ENCODE data around the gene TWSG1.
A peak's percentile ranks its signal among the peaks of the same experiment; 100 is the strongest.

TWSG1 gene

DNA sequence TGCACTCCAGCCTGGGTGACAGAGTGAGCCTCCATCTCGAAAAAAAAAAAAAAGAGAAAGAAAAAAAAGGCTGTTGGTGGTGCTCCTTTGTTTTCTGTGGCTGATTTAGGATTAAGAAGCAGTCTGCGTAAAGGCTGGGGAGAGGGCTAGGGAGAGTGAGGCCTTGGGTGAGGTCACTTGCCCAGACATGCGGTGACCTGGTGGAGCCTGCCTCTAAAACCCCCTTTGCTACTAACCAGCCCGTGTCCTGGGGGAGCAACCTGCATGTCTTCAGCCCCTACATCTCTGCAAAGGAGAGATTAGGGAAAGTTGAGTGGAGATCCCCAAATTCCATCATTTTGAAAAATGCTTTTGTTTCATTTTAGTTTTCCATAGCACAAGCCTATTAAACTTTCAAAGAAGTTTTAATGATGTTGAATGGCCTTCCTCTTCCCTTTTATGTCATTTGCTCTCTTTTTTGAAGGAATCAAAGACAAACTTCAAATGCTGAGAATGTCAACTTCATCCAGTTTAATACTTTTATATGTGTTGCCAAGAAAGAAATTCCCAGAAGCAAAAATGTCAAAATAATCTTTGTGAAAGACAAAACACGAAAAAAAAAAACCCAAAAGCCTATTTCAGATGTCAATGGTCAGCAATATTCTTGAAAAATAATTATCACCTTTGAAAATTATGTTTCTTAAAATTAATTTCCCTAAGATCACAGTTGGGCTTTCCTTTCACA lies 101.8 kb downstream of the TWSG1 start:
- Histone ChIP-seq H2AFZ (ENCODE audit: low read length) (no peak overlapping the region), H3K9ac (ENCODE audit: low read depth, low read length, poor library complexity, severe bottlenecking) (peak overlapping the region; percentile 48), H3K9me3 (ENCODE audit: insufficient read depth, low read depth, low read length) (no peaks in the 10 kb centered on the region)

DNA sequence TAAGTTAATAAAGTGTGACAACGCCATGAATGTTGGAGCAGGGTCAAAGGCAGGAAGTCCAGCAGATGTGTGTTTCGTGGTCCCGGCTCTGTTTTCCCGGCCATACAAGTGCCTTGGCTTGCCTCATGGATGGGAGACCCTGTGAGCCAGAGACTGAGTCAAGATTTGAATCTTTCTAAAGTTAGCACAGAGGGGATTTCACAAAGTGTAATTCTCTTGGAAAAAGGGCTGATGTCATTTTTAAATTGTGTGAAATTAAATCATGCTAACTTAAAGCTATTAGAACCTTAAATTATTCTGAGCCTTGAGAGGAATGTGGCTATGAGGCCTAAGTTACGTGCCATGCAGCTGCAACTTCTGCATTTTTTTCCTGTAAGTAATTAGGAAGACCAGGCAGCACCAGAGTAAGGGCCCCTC lies 102.5 kb downstream of the TWSG1 start:
- Histone ChIP-seq H3K4me1 (ENCODE audit: insufficient read depth, low read length, poor library complexity, severe bottlenecking) (no peaks in the 10 kb centered on the region), H3K9me2 (replicated peaks; ENCODE audit: low read depth, low read length) (no peaks in the 10 kb centered on the region), H3K4me3 (ENCODE audit: low read length, poor library complexity, severe bottlenecking) (no peak overlapping the region), H3K79me2 (ENCODE audit: insufficient read depth, low read length) (no peaks in the 10 kb centered on the region), H4K20me1 (ENCODE audit: insufficient read depth, low read length, poor library complexity, severe bottlenecking) (no peaks in the 10 kb centered on the region), H3K4me2 (ENCODE audit: low read depth, low read length, poor library complexity, severe bottlenecking) (no peak overlapping the region), H3K9ac (ENCODE audit: low read depth, low read length, poor library complexity, severe bottlenecking) (no peak overlapping the region), H2AFZ (ENCODE audit: low read length) (no peak overlapping the region), H3F3A (ENCODE audit: low read depth) (no peaks in the 10 kb centered on the region), H3K9me3 (ENCODE audit: insufficient read depth, low read depth, low read length) (no peaks in the 10 kb centered on the region), H3K36me3 (ENCODE audit: insufficient read depth, low read length) (no peaks in the 10 kb centered on the region), H3K27me3 (ENCODE audit: insufficient read depth, low read length, poor library complexity, severe bottlenecking) (no peaks in the 10 kb centered on the region)
- no peak for TF ChIP-seq EZH2phosphoT487 (IDR thresholded peaks at IDR 0.05; ENCODE audit: borderline replicate concordance)
- TF ChIP-seq, protein P1, sequence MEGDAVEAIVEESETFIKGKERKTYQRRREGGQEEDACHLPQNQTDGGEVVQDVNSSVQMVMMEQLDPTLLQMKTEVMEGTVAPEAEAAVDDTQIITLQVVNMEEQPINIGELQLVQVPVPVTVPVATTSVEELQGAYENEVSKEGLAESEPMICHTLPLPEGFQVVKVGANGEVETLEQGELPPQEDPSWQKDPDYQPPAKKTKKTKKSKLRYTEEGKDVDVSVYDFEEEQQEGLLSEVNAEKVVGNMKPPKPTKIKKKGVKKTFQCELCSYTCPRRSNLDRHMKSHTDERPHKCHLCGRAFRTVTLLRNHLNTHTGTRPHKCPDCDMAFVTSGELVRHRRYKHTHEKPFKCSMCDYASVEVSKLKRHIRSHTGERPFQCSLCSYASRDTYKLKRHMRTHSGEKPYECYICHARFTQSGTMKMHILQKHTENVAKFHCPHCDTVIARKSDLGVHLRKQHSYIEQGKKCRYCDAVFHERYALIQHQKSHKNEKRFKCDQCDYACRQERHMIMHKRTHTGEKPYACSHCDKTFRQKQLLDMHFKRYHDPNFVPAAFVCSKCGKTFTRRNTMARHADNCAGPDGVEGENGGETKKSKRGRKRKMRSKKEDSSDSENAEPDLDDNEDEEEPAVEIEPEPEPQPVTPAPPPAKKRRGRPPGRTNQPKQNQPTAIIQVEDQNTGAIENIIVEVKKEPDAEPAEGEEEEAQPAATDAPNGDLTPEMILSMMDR (conservative IDR thresholded peaks at IDR 0.05; ENCODE audit: low read length) = no peak

More for the DNA sequence above, 101.8 kb downstream of the TWSG1 start:
- Histone ChIP-seq H3K4me2 (ENCODE audit: low read depth, low read length, poor library complexity, severe bottlenecking) (no peak overlapping the region), H3K36me3 (ENCODE audit: insufficient read depth, low read length) (no peaks in the 10 kb centered on the region), H3K4me1 (ENCODE audit: insufficient read depth, low read length, poor library complexity, severe bottlenecking) (no peaks in the 10 kb centered on the region), H3K79me2 (ENCODE audit: insufficient read depth, low read length) (no peaks in the 10 kb centered on the region), H3F3A (ENCODE audit: low read depth) (no peaks in the 10 kb centered on the region), H3K4me3 (ENCODE audit: low read length, poor library complexity, severe bottlenecking) (no peak overlapping the region), H3K27me3 (ENCODE audit: insufficient read depth, low read length, poor library complexity, severe bottlenecking) (no peaks in the 10 kb centered on the region), H3K9me2 (replicated peaks; ENCODE audit: low read depth, low read length) (no peaks in the 10 kb centered on the region), H4K20me1 (ENCODE audit: insufficient read depth, low read length, poor library complexity, severe bottlenecking) (no peaks in the 10 kb centered on the region)
- TF ChIP-seq EZH2phosphoT487 (IDR thresholded peaks at IDR 0.05; ENCODE audit: borderline replicate concordance) = no peak
- TF ChIP-seq, protein P1 (conservative IDR thresholded peaks at IDR 0.05; ENCODE audit: low read length) = no peak

DNA sequence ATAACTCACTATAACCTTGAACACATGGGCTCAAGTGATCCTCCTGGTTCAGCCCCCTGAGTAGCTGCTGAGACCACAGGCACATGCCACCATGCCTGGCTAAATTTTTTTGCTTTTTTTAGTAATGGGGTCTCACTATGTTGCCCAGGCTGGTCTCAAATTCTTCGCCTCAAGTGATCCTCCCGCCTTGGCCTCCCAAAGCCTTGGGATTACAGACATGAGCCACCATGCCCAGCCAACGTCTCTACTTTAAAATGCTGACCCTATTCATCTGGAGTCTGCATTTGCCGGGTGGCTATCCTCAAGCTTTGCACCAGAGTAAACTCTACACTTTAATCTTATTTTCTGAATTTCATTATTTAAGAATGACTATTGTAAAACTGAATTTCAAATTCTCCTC lies 103.1 kb downstream of the TWSG1 start:
- Histone ChIP-seq H3K79me2 (ENCODE audit: insufficient read depth, low read length) (no peaks in the 10 kb centered on the region), H3K4me2 (ENCODE audit: low read depth, low read length, poor library complexity, severe bottlenecking) (no peak overlapping the region), H3K27me3 (ENCODE audit: insufficient read depth, low read length, poor library complexity, severe bottlenecking) (no peaks in the 10 kb centered on the region), H3F3A (ENCODE audit: low read depth) (no peaks in the 10 kb centered on the region), H2AFZ (ENCODE audit: low read length) (no peak overlapping the region), H3K4me3 (ENCODE audit: low read length, poor library complexity, severe bottlenecking) (no peak overlapping the region), H3K4me1 (ENCODE audit: insufficient read depth, low read length, poor library complexity, severe bottlenecking) (no peaks in the 10 kb centered on the region), H3K9me2 (replicated peaks; ENCODE audit: low read depth, low read length) (no peaks in the 10 kb centered on the region), H3K9ac (ENCODE audit: low read depth, low read length, poor library complexity, severe bottlenecking) (no peak overlapping the region), H3K9me3 (ENCODE audit: insufficient read depth, low read depth, low read length) (no peaks in the 10 kb centered on the region), H3K36me3 (ENCODE audit: insufficient read depth, low read length) (no peaks in the 10 kb centered on the region), H4K20me1 (ENCODE audit: insufficient read depth, low read length, poor library complexity, severe bottlenecking) (no peaks in the 10 kb centered on the region)
- no peak for TF ChIP-seq EZH2phosphoT487 (IDR thresholded peaks at IDR 0.05; ENCODE audit: borderline replicate concordance)
- TF ChIP-seq, protein P1 (conservative IDR thresholded peaks at IDR 0.05; ENCODE audit: low read length) = no peak
